Right lobe of liver (tissue), 4 donors: ENCODE results near the gene KCNN1.

Experiments
- CTCF ChIP-seq, 4 donors: fragments of 200-600 bp in 3 of 4; fragments of 450-650 bp in 1 of 4; IDR thresholded peaks; one replicate each; pipeline versions ENCODE4 v1.5.1 to v1.8.0; 2016 to 2022; ENCODE audit warnings: antibody characterized with exemption in 4 of 4, mild to moderate bottlenecking in 2 of 4
- POLR2A ChIP-seq: fragments of 450-650 bp; IDR thresholded peaks from one replicate; pipeline ENCODE4 v1.6.1; 2017; ENCODE audit warnings: antibody characterized with exemption, mild to moderate bottlenecking
- donor health status: DM: no; HTN: no; CAD: no.
- donor health status: DM: no; HTN: no; CAD: no.
- donor health status: DM: no; HTN: yes; CAD: no.

GRCh38 chr19:17973759-17974158 lies 6.9 kb downstream of the KCNN1 start:
- no peak for TF ChIP-seq POLR2A
- no peak for TF ChIP-seq CTCF (IDR thresholded peaks at IDR 0.05)
